ENCODE measurements around the gene MSLN. TPM values are rescaled to one million over a fixed set of nuclear protein-coding genes. Genes with fewer than 3 reads are reported as not detected.

The MSLN gene
- total and polyA plus RNA-seq, 2 donors (not counting 3 experiments of a cell fraction or from before 2014, with no cell fraction given): not detected

- H3K36me3 ChIP-seq (ENCODE audit: control insufficient read depth in 2 of 2, extremely low read depth in 1 of 2, insufficient read depth in 2 of 2, low read length in 2 of 2): peaks cover 3 to 23% of the 10 kb centered on the region in 2 experiments
- no peak for FAIRE-seq
- H3K79me2 ChIP-seq (ENCODE audit: control insufficient read depth, insufficient read depth, low read length): peaks cover 6% of the 10 kb centered on the region
- H3K4me3 ChIP-seq (replicated peaks in 1 of 3; ENCODE audit: insufficient read depth in 1 of 3, low read depth in 1 of 3, low read length in 3 of 3): peak overlapping the region; percentile 48 to 82 (median 70)
- no peaks in the 10 kb centered on the region for H3K27me3 ChIP-seq (ENCODE audit: control insufficient read depth in 2 of 2, insufficient read depth in 2 of 2, low read length in 2 of 2)
- no peak overlapping the region for H3K27ac ChIP-seq (ENCODE audit: insufficient read depth, low read depth, low read length)
- TF ChIP-seq EZH2 (IDR thresholded peaks at IDR 0.05; ENCODE audit: borderline replicate concordance, low read depth, low read length, severe bottlenecking) (no peak), JUN (IDR thresholded peaks at IDR 0.05; ENCODE audit: borderline replicate concordance, insufficient read depth, insufficient read length, low read depth) (no peak), GATA2 (IDR thresholded peaks at IDR 0.05; ENCODE audit: insufficient read depth, insufficient read length, low read depth, low read length) (no peak), POLR2AphosphoS5 (IDR thresholded peaks at IDR 0.05; ENCODE audit: insufficient read depth, low read depth, low read length) (no peak), POLR2A (IDR thresholded peaks at IDR 0.05; ENCODE audit: low read depth, low read length) (no peak), MYC (IDR thresholded peaks at IDR 0.05; ENCODE audit: low read depth, low read length) (no peak), FOS (IDR thresholded peaks at IDR 0.05; ENCODE audit: borderline replicate concordance, insufficient read depth, low read length) (no peak), CTCF (IDR thresholded peaks at IDR 0.05; ENCODE audit: extremely low read depth in 1 of 2, insufficient read depth in 1 of 2, low read depth in 1 of 2, low read length in 2 of 2) (no peak)
- TF ChIP-seq, protein P1, sequence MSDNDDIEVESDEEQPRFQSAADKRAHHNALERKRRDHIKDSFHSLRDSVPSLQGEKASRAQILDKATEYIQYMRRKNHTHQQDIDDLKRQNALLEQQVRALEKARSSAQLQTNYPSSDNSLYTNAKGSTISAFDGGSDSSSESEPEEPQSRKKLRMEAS (IDR thresholded peaks at IDR 0.05; ENCODE audit: insufficient read depth, insufficient read length): no peak
- POLR2A ChIA-PET: no interaction called here
- no TSS peak for BruUV-seq (replicated peaks)
- no peak for DNase-seq (ENCODE audit: low read depth, low spot score)
- peak overlapping the region; percentile 78 for H2AFZ ChIP-seq (ENCODE audit: low read depth, low read length)
- peak overlapping the region; percentile 61 for H3K4me2 ChIP-seq (ENCODE audit: insufficient read depth, low read length)
- peak overlapping the region; percentile 76 for H3K9ac ChIP-seq (replicated peaks; ENCODE audit: extremely low read depth, insufficient read depth, low read length)
- no peaks in the 10 kb centered on the region for H3K9me3 ChIP-seq (replicated peaks; ENCODE audit: control insufficient read depth, insufficient read depth, low read length)
- intact Hi-C loops (cut with micrococcal nuclease): loop anchor here (5.0 kb wide), 1 partner anchor 47 kb away; the partner anchor contains the start of genes CHTF18 and RPUSD1
- peaks cover 10% of the 10 kb centered on the region for H3K4me1 ChIP-seq (ENCODE audit: control insufficient read depth, extremely low read depth, insufficient read depth, low read length)
- dilution Hi-C loops (cut with MboI; ENCODE audit: extremely low pct_ligation_motif_present, low sequenced_read_pairs): no loop called here
- CTCF ChIA-PET: interaction anchor here (0.8 to 1.5 kb wide), 4 partner anchors 14 to 49 kb away, joined by 3 to 7 read pairs (median 6); partner anchors contain the start of genes CCDC78, CHTF18, METRN and RPUSD1
- no peaks in the 10 kb centered on the region for H3K9me1 ChIP-seq (replicated peaks; ENCODE audit: control insufficient read depth, extremely low read depth, insufficient read depth, low read length)
- no peaks in the 10 kb centered on the region for H4K20me1 ChIP-seq (replicated peaks; ENCODE audit: control insufficient read depth, extremely low read depth, insufficient read depth, low read length)
These were observed 20.7 kb upstream of the MSLN start for GRCh38 chr16:739560-740458.

Data from endothelial cell of umbilical vein (primary cell).